ENCODE results near the gene ARMC9. TPM values are rescaled to one million over a fixed set of nuclear protein-coding genes. Genes with fewer than 3 reads are reported as not detected.

The ARMC9 gene
- total and polyA plus RNA-seq, 8 donors, result 4.5 to 114 (median 11.0) TPM

GRCh38 chr2:231371430-231372054, 173.1 kb downstream of the ARMC9 start:
- no peak overlapping the region for H3K27ac ChIP-seq
- no peak for DNase-seq
- 88 to 94% (median 92%) methylated on average over 9 to 13 of the region's 13 CpGs for WGBS, 5 donors
- H3K4me3 ChIP-seq, result no peak overlapping the region
- TF ChIP-seq POLR2A (IDR thresholded peaks at IDR 0.05), result no peak
- TF ChIP-seq CTCF (IDR thresholded peaks at IDR 0.05), result no peak
- no peak for TF ChIP-seq POLR2AphosphoS5 (IDR thresholded peaks at IDR 0.05)
- peaks cover 0 to 24% (median 8%) of the 10 kb centered on the region in 4 donors for H3K36me3 ChIP-seq
- no peaks in the 10 kb centered on the region for H3K9me3 ChIP-seq
- intact Hi-C loops (cut with DNase I; ENCODE audit: low total_unique reads), result no loop called here
- H3K27me3 ChIP-seq, result no peaks in the 10 kb centered on the region
- peaks cover 0 to 44% (median 18%) of the 10 kb centered on the region in 4 donors for H3K4me1 ChIP-seq

- WGBS, 5 donors, result 84 to 93% (median 91%) methylated on average over 7 of the region's 7 CpGs
- Histone ChIP-seq H3K4me3 (no peak overlapping the region), H3K4me1 (peaks cover 4 to 50% (median 18%) of the 10 kb centered on the region in 4 donors), H3K27ac (no peak overlapping the region), H3K9me3 (no peaks in the 10 kb centered on the region), H3K27me3 (no peaks in the 10 kb centered on the region), H3K36me3 (peaks cover 0 to 24% (median 8%) of the 10 kb centered on the region in 4 donors)
- intact Hi-C loops (cut with DNase I; ENCODE audit: low total_unique reads), result no loop called here
- TF ChIP-seq POLR2A (IDR thresholded peaks at IDR 0.05) (no peak), POLR2AphosphoS5 (IDR thresholded peaks at IDR 0.05) (no peak), EP300 (IDR thresholded peaks at IDR 0.05) (no peak), CTCF (IDR thresholded peaks at IDR 0.05) (no peak)
- DNase-seq, result no peak
These were observed 173.9 kb downstream of the ARMC9 start for GRCh38 chr2:231372326-231372725.

- WGBS, 5 donors, result 77 to 92% (median 85%) methylated on average over 8 of the region's 8 CpGs
- Histone ChIP-seq H3K4me1 (peaks cover 6 to 58% (median 21%) of the 10 kb centered on the region in 4 donors), H3K4me3 (no peak overlapping the region), H3K27ac (peak overlapping the region in 2 of 5 donors; percentile 33 to 59), H3K36me3 (peaks cover 0 to 24% (median 8%) of the 10 kb centered on the region in 4 donors), H3K27me3 (no peaks in the 10 kb centered on the region), H3K9me3 (no peaks in the 10 kb centered on the region)
- no peak for DNase-seq
- intact Hi-C loops (cut with DNase I; ENCODE audit: low total_unique reads), result no loop called here
- TF ChIP-seq CTCF (IDR thresholded peaks at IDR 0.05), result no peak
- TF ChIP-seq EP300 (IDR thresholded peaks at IDR 0.05), result no peak
- no peak for TF ChIP-seq POLR2A (IDR thresholded peaks at IDR 0.05)
- no peak for TF ChIP-seq POLR2AphosphoS5 (IDR thresholded peaks at IDR 0.05)
These were observed 174.8 kb downstream of the ARMC9 start for GRCh38 chr2:231373184-231373583.

GRCh38 chr2:231373786-231374349, 175.4 kb downstream of the ARMC9 start:
- H3K4me3 ChIP-seq, result no peak overlapping the region
- no peaks in the 10 kb centered on the region for H3K9me3 ChIP-seq
- no peaks in the 10 kb centered on the region for H3K27me3 ChIP-seq
- intact Hi-C loops (cut with DNase I; ENCODE audit: low total_unique reads), result no loop called here
- peaks cover 0 to 24% (median 8%) of the 10 kb centered on the region in 4 donors for H3K36me3 ChIP-seq
- H3K4me1 ChIP-seq, result peaks cover 13 to 60% (median 24%) of the 10 kb centered on the region in 4 donors
- no peak for DNase-seq
- no peak for TF ChIP-seq CTCF (IDR thresholded peaks at IDR 0.05)
- TF ChIP-seq POLR2A (IDR thresholded peaks at IDR 0.05), result no peak
- TF ChIP-seq EP300 (IDR thresholded peaks at IDR 0.05), result no peak
- TF ChIP-seq POLR2AphosphoS5 (IDR thresholded peaks at IDR 0.05), result no peak
- WGBS, 5 donors, result 64 to 81% (median 71%) methylated on average over 9 of the region's 9 CpGs
- H3K27ac ChIP-seq, result peak overlapping the region in 4 of 5 donors; percentile 20 to 59 (median 33)
